ENCODE measurements around the gene CAND1.

DNA sequence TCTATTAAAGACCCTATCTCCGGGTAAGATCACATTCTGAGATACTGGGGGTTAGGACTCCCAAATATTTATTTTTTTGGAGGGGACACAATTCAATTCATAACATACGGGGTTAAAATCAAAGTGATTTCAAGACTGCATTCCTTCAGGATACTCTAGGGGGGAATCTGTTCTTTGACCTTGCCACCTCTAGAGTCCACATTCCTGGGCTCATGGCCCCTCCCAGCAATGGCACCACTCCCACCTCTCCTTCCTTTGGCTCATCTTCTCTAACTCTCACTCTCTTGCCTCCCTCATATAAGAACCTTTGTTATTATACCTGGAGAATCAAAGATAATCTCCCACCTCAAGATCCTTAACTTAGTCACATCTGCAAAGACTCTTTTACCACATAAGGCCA is 79.5 kb downstream of the CAND1 start:
- no peak for TF ChIP-seq EZH2 (IDR thresholded peaks at IDR 0.05; ENCODE audit: low read depth, low read length, severe bottlenecking)
- TF ChIP-seq, protein P1, sequence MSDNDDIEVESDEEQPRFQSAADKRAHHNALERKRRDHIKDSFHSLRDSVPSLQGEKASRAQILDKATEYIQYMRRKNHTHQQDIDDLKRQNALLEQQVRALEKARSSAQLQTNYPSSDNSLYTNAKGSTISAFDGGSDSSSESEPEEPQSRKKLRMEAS (IDR thresholded peaks at IDR 0.05) = no peak
- TF ChIP-seq RFX5 (IDR thresholded peaks at IDR 0.05; ENCODE audit: borderline replicate concordance, low read depth, low read length) = no peak
- TF ChIP-seq, protein P2, sequence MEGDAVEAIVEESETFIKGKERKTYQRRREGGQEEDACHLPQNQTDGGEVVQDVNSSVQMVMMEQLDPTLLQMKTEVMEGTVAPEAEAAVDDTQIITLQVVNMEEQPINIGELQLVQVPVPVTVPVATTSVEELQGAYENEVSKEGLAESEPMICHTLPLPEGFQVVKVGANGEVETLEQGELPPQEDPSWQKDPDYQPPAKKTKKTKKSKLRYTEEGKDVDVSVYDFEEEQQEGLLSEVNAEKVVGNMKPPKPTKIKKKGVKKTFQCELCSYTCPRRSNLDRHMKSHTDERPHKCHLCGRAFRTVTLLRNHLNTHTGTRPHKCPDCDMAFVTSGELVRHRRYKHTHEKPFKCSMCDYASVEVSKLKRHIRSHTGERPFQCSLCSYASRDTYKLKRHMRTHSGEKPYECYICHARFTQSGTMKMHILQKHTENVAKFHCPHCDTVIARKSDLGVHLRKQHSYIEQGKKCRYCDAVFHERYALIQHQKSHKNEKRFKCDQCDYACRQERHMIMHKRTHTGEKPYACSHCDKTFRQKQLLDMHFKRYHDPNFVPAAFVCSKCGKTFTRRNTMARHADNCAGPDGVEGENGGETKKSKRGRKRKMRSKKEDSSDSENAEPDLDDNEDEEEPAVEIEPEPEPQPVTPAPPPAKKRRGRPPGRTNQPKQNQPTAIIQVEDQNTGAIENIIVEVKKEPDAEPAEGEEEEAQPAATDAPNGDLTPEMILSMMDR (IDR thresholded peaks at IDR 0.05; ENCODE audit: control extremely low read depth in 1 of 3, insufficient read depth in 1 of 3, low read depth in 1 of 3, low read length in 3 of 3) = no peak
- TF ChIP-seq POLR2A (IDR thresholded peaks at IDR 0.05; ENCODE audit: control extremely low read depth in 1 of 2, low read depth in 2 of 2, low read length in 2 of 2) = no peak
- no peak for TF ChIP-seq SP1 (IDR thresholded peaks at IDR 0.05; ENCODE audit: low read depth, low read length)
- TF ChIP-seq CHD2 (IDR thresholded peaks at IDR 0.05; ENCODE audit: low read length) = no peak
- no peak for TF ChIP-seq SAP30 (IDR thresholded peaks at IDR 0.05; ENCODE audit: insufficient read depth, insufficient replicate concordance, low read length)
